SJSA1 (cell line): ENCODE results near the gene PHF21B. TPM values are rescaled to one million over a fixed set of nuclear protein-coding genes. Genes with fewer than 3 reads are reported as not detected.
"Not testable (repeated sequence)": the region's sequence is repeated elsewhere in the genome, so short reads cannot be mapped to it uniquely, and the experiment has no call there.

Experiments
- DNase-seq, 2 experiments: peaks; one replicate each; pipeline ENCODE4 v3.0.0-alpha.2; 2015 to 2020; ENCODE audit warnings: low spot score in 2 of 2, low read depth in 1 of 2
- H3K27ac ChIP-seq: fragments of 250-450 bp; sonication (Bioruptor Pico); 2 replicates; pipeline ENCODE4 v1.5.1; 2020; ENCODE audit warnings: mild to moderate bottlenecking, moderate library complexity
- H3K27me3 ChIP-seq: fragments of 250-450 bp; sonication (Bioruptor Pico); replicated peaks from 2 replicates; pipeline ENCODE4 v1.5.1; 2020; ENCODE audit warnings: mild to moderate bottlenecking, moderate library complexity
- H3K36me3 ChIP-seq: fragments of 250-450 bp; sonication (Bioruptor Pico); 2 replicates; pipeline ENCODE4 v1.5.1; 2020; ENCODE audit warnings: mild to moderate bottlenecking
- H3K4me1 ChIP-seq: fragments of 250-450 bp; sonication (Bioruptor Pico); replicated peaks from 2 replicates; pipeline ENCODE4 v1.6.1; 2021; ENCODE audit warnings: mild to moderate bottlenecking
- H3K4me3 ChIP-seq: fragments of 250-450 bp; sonication (Bioruptor Pico); 2 replicates; pipeline ENCODE4 v1.5.1; 2020; ENCODE audit warnings: mild to moderate bottlenecking
- H3K9me3 ChIP-seq: fragments of 250-450 bp; sonication (Bioruptor Pico); replicated peaks from 2 replicates; pipeline ENCODE4 v1.5.1; 2020; ENCODE audit warnings: mild to moderate bottlenecking
- total RNA-seq: library from RNA; depleted of rRNA; stranded (reverse); fragments of >200 nt; shearing (Covaris generic); gene quantifications from 2 replicates; pipeline ENCODE4 v1.2.3, GENCODE V29; 2014

The PHF21B gene
- total RNA-seq, 1 experiment from 2014 or later = 1.3 TPM

- no peaks in the 10 kb centered on the region for H3K4me1 ChIP-seq
- H3K27me3 ChIP-seq = no peaks in the 10 kb centered on the region
- no peak overlapping the region for H3K27ac ChIP-seq
- no peaks in the 10 kb centered on the region for H3K9me3 ChIP-seq
- H3K4me3 ChIP-seq = no peak overlapping the region
- no peak for DNase-seq
- no peaks in the 10 kb centered on the region for H3K36me3 ChIP-seq
These were observed 131.1 kb downstream of the PHF21B start for GRCh38 chr22:44878483-44879300.

- Histone ChIP-seq H3K9me3 (peaks cover under 1% of the 10 kb centered on the region; the same call in 1 of the 2 replicates), H3K27ac (no peak overlapping the region), H3K36me3 (no peaks in the 10 kb centered on the region), H3K27me3 (no peaks in the 10 kb centered on the region), H3K4me3 (no peak overlapping the region), H3K4me1 (no peaks in the 10 kb centered on the region)
- DNase-seq = no peak
These were observed 132.9 kb downstream of the PHF21B start for GRCh38 chr22:44876921-44877320.

- Histone ChIP-seq H3K36me3 (no peaks in the 10 kb centered on the region), H3K27me3 (no peaks in the 10 kb centered on the region), H3K27ac (no peak overlapping the region), H3K4me3 (no peak overlapping the region), H3K9me3 (peaks cover 6% of the 10 kb centered on the region; the same call in 1 of the 2 replicates), H3K4me1 (no peaks in the 10 kb centered on the region)
- no peak for DNase-seq
These were observed 138.0 kb downstream of the PHF21B start for GRCh38 chr22:44871782-44872181.

DNA sequence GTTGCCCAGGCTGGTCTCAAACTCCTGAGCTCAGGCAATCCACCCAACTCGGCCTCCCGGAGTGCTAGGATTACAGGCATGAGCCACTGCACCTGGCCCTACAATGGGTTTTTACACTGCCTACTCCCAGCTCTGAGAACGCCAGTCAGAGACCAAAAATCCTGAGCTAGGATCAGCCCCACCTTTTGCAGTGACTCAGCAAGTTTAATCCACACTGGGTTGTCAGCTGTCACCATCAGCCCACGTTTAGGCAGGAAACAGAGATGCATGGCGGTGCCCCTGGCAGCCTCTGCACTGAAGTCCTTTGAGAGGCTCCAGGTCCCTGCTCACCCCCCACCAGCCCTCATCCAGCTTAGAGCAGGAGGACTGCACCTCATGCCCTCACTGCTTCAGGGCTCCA is 139.8 kb downstream of the PHF21B start:
- H3K27me3 ChIP-seq = no peaks in the 10 kb centered on the region
- H3K36me3 ChIP-seq = no peaks in the 10 kb centered on the region
- no peaks in the 10 kb centered on the region for H3K4me1 ChIP-seq
- no peak overlapping the region for H3K4me3 ChIP-seq
- no peak for DNase-seq
- H3K27ac ChIP-seq = no peak overlapping the region
- peaks cover 6% of the 10 kb centered on the region; the same call in 1 of the 2 replicates for H3K9me3 ChIP-seq

DNA sequence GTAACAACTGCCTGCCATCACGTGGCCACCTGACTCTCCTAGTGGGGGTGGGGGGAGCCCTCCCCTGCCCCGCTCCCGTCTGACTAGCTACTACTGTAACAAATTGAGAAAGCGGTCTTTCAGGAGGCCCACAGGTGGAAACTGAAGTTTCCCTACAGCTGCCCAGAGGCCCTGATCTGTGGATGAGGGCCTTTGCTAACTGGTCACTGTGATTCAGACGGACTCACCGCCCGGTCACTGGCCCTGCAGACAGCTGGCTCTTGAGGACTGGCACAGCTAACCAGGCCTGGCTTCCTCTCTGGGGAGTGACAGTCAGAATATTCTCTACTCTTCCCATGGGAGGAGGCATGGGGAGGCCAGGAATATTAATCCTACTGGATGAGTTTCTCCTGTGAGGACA is 140.6 kb downstream of the PHF21B start:
- H3K27ac ChIP-seq = no peak overlapping the region
- no peak for DNase-seq
- H3K36me3 ChIP-seq = no peaks in the 10 kb centered on the region
- H3K4me3 ChIP-seq = no peak overlapping the region
- H3K27me3 ChIP-seq = no peaks in the 10 kb centered on the region
- H3K4me1 ChIP-seq = no peaks in the 10 kb centered on the region
- peaks cover 6% of the 10 kb centered on the region; the same call in 1 of the 2 replicates for H3K9me3 ChIP-seq

DNA sequence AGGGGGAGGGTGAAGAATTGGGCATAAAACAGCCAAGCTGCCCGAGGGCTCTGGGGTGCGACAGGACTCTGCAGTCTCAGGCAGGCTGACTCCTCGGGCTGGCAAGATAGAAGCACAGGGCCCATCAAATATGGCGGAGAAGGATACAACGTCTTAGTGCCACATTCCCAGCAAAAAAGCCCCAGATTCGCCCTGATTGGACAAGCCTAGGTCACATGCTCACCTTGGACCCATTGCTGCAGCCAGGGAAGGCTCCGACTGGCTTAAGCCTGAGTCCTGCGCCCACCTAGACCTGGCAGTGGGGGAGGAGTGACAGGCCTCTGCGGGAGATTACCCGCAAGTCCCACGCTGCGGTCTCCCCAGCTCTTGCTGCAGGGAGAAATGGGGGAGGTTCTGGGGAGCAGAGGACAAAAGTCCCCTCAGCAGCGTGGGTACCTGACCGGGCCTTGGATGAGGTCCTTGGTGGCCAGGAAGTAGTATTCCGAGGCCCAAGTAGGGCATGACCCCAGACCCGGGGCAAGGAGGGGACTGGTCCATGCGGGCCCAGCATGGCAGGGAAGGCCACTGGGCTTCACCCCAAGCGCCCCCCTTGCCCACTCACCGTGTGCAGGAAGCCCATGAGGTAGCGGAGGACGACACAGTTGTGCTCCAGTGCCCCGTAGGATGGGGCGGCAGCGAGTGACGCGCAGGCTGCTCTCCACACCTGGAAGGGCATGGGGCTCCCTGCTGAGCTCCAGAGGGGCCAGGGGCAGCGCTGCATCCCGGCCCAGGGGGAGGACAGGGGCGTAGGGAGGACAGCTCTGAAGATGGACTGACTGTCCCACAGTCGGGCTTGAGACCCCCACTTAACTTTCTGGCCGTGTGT is 144.4 kb downstream of the PHF21B start:
- H3K27ac ChIP-seq = no peak overlapping the region
- DNase-seq = no peak
- no peaks in the 10 kb centered on the region for H3K9me3 ChIP-seq
- H3K4me1 ChIP-seq = no peaks in the 10 kb centered on the region
- no peaks in the 10 kb centered on the region for H3K36me3 ChIP-seq
- no peaks in the 10 kb centered on the region for H3K27me3 ChIP-seq
- H3K4me3 ChIP-seq = no peak overlapping the region

DNA sequence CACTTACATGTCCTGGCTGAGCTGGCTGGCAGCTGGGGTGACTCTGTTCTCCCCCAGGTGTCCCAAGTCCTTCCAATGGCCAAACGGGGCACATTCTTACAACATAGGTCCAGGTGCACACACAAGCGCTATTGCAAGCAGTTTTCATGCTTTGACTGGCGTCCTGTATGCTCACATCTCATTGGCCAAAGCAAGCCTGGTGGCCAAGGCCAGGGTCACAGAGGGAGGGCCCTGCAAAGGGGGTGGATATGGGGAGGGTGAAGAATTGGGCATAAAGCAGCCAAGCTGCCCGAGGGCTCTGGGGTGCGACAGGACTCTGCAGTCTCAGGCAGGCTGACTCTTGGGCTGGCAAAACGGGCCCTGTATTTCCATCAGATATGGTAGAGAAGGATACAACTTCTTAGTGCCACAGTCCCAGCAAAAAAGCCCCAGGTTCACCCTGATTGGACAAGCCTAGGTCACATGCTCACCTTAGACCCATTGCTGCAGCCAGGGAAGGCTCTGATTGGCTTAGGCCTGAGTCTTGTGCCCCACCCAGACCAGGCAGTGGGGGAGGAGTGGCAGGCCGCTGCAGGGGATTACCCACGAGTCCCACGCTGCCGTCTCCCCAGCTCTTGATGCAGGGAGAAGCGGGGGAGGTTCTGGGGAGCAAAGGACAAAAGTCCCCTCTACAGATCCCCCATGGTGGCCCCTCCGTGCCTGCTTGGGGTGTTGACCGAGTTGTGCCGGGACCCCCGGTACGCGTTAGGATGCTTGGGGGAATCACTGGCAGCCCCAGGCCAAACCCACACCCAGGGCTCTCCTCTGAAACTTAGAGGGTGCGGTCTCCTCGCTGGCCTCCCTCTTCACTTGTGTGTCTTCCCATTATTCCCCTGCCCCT is 146.6 kb downstream of the PHF21B start:
- no peak for DNase-seq
- Histone ChIP-seq H3K4me3 (no peak overlapping the region), H3K4me1 (no peaks in the 10 kb centered on the region), H3K36me3 (no peaks in the 10 kb centered on the region), H3K27ac (no peak overlapping the region), H3K27me3 (no peaks in the 10 kb centered on the region), H3K9me3 (no peaks in the 10 kb centered on the region)

DNA sequence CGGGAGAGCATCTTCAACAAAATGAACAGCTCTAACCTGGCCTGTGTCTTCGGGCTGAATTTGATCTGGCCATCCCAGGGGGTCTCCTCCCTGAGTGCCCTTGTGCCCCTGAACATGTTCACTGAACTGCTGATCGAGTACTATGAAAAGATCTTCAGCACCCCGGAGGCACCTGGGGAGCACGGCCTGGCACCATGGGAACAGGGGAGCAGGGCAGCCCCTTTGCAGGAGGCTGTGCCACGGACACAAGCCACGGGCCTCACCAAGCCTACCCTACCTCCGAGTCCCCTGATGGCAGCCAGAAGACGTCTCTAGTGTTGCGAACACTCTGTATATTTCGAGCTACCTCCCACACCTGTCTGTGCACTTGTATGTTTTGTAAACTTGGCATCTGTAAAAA is 147.5 kb downstream of the PHF21B start:
- Histone ChIP-seq H3K4me3 (no peak overlapping the region), H3K4me1 (no peaks in the 10 kb centered on the region), H3K27me3 (no peaks in the 10 kb centered on the region), H3K27ac (no peak overlapping the region), H3K36me3 (no peaks in the 10 kb centered on the region), H3K9me3 (no peaks in the 10 kb centered on the region)
- DNase-seq = no peak

DNA sequence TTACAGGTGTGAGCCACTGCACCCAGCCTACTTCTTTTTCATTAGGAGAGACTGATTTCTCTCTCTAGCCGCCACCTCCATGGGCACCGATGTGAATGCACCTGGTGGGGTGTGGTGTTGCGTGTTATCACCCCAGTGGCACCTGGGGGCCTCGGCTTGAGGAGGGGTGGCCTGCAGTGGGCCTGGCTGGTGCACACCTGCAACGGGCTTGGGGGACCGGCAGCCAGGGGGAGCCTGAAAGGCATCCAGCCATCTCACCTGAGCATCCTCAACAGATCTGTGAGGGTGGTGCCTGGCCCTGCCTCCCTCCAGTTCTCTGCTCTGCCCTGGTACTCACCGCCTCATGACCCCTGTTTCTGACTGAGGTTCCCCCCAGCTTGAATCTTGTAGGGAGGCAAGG is 148.6 kb downstream of the PHF21B start:
- no peaks in the 10 kb centered on the region for H3K9me3 ChIP-seq
- H3K27ac ChIP-seq = no peak overlapping the region
- no peak overlapping the region for H3K4me3 ChIP-seq
- no peak for DNase-seq
- no peaks in the 10 kb centered on the region for H3K4me1 ChIP-seq
- no peaks in the 10 kb centered on the region for H3K36me3 ChIP-seq
- H3K27me3 ChIP-seq = no peaks in the 10 kb centered on the region

DNA sequence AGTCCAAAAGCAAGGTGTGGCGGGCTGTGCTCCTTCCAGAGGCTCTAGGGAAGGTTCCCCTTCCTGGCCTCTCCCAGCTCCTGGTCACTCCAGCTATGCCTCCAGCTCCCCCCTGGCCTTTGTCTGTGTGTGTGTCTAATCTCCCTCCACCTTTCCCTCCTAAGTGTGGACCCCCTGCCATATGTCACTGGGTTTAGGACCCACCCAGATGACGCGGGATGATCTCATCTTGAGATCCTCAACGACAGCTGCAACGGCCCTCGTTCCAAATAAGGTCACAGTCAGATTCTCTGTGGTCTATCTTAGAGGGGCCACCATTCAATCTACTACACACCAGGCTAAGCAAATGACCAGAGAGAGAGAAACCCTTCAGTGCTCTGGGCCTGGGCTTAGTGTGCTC is 149.5 kb downstream of the PHF21B start:
- H3K36me3 ChIP-seq = no peaks in the 10 kb centered on the region
- no peak overlapping the region for H3K27ac ChIP-seq
- no peaks in the 10 kb centered on the region for H3K27me3 ChIP-seq
- no peak overlapping the region for H3K4me3 ChIP-seq
- no peaks in the 10 kb centered on the region for H3K4me1 ChIP-seq
- no peak for DNase-seq
- no peaks in the 10 kb centered on the region for H3K9me3 ChIP-seq

- Histone ChIP-seq H3K9me3 (no peaks in the 10 kb centered on the region), H3K4me3 (no peak overlapping the region), H3K27me3 (no peaks in the 10 kb centered on the region), H3K36me3 (no peaks in the 10 kb centered on the region), H3K4me1 (no peaks in the 10 kb centered on the region), H3K27ac (no peak overlapping the region)
- no peak for DNase-seq
These were observed 150.2 kb downstream of the PHF21B start for GRCh38 chr22:44859641-44860040.

DNA sequence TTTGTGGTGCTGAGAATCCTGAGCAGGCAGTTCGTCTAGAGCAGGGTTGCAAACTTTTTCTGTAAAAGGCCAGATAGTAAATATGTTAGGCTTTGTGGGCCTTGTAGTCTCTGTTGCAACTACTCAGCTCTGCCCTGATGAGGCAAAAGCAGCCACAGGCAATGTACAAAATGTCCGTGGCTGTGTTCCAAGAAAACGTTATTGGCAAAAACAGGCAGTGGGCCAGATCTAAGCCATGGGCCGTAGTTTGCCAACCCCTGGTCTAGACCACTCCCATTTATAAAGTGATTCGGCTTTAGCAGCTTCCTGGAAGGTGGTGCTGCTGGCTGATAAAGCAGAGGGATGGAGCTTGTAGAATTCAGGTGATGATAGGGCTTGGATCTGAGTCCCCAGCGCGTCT is 151.0 kb downstream of the PHF21B start:
- H3K36me3 ChIP-seq, H3K27ac ChIP-seq, DNase-seq, H3K27me3 ChIP-seq, H3K4me3 ChIP-seq, H3K4me1 ChIP-seq, H3K9me3 ChIP-seq: not testable (repeated sequence)

DNA sequence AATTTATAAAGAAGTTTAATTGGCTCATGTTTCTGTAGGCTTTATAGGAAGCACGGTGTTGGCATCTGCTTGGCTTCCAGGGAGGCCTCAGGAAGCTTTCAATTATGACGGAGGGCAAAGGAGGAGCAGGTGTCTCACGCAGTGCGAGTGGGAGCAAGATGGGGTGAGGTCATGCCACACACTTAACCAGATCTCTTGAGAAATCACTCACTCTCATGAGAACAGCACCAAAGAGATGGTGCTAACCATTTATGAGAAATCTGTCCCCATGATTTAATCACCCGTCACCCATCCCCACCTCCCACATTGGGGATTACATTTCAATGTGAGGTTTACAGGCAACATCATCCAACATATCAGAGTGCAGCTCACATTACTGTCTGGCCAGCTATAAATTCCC is 153.9 kb downstream of the PHF21B start:
- H3K4me3 ChIP-seq = no peak overlapping the region
- no peaks in the 10 kb centered on the region for H3K36me3 ChIP-seq
- no peaks in the 10 kb centered on the region for H3K9me3 ChIP-seq
- H3K27ac ChIP-seq = no peak overlapping the region
- H3K4me1 ChIP-seq = no peaks in the 10 kb centered on the region
- peak in 1 of 2 experiments; percentile 9 for DNase-seq
- H3K27me3 ChIP-seq = no peaks in the 10 kb centered on the region
